SW480 (cell line): Measurements from ENCODE around the gene NEGR1.

Source experiments
- DNase-seq: peaks from one replicate; pipeline ENCODE4 v3.0.0-alpha.2; 2016; ENCODE audit warnings: low spot score

NEGR1 gene

DNA sequence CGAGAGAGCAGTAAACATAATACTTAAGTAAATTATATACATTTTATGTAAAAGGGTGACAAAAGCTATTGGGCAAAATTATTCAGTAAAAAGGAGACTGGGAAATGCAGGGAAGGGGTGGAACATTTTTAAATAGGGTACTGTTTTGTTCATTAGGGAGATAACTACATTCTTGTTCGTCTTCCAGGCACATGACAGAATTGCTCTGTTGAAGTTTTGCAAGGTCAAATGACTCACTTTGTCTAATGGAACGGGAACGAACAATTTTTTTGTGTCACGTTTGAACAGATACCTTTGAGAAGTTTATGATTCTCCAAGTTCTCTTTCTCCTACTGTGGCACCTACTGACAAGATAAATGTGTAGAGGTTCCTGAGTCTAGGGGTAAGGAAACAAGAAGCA lies 819.2 kb downstream of the NEGR1 start:
- DNase-seq, result no peak

DNA sequence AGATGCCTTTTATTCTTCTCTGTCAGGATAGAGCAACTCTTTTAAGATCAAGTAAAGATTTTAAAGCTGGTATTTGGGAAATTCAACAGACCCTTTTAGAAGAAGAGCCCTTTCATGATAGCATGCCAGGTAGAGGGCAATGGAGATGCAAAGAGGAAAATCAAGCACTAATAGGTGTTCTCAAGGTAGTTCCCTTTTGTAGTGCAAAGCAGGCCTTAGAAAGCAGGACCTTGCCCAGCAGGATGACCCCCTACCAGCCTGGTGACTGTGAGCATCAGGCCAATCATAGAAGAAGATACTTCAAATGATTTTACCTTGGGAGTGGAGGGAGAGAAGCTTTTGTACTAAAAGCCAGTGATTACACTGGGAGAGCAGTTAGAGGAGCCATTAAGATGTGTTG lies 820.1 kb downstream of the NEGR1 start:
- no peak for DNase-seq

DNA sequence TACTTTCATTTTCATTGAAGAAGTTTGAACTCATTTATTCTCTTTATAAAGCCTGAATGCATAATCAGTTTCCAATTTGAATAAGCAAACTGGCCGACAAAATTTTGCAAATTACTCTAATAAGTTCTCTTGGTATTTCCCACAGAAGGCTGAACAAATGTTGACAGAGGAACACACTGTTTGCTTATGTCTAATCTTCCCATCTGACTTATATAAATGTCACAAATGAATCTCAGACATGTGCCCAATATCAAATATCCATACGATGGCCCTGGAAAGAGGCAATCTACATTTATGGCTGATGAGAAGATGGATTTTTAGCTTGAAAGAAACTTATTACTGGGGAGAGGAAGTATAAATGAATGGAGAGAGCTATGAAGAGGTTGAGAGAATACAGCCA lies 820.9 kb downstream of the NEGR1 start:
- no peak for DNase-seq

DNA sequence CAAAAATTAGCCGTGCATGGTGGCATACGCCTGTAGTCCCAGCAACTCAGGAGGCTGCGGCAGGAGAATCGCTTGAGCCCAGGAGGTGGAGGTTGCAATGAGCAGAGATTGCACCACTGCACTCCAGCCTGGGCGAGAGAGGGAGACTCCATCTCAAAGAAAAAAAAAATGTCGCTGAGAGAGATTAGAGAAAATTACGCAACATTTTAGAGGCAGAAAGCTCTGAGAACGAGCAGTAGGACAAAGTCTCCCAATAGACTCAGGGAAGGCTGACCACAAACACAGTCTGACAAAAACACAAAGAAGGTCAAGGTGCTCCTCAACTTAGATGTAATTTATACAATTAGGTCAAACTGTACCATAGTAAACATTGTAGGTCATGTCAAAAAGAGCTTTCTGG lies 833.9 kb downstream of the NEGR1 start:
- DNase-seq, result no peak

DNA sequence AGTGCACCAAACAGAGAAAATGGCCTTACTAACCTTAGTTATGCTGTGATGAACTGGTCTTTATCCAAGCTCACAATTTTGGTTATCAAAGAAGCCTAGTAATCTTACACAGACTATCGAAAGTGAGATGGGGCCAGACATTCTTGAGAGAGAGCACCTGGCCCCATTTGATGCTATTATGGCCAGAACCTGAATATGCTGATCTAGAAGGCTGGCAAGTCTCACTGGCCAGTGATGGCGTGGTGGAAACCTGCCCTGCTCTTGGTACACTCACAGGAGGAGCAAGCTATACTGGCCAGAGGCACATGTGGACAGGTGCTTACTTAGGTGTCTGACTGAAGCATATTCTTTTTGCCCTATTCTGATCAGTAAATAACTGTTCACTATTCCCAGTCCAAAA lies 843.7 kb downstream of the NEGR1 start:
- DNase-seq, result no peak

DNA sequence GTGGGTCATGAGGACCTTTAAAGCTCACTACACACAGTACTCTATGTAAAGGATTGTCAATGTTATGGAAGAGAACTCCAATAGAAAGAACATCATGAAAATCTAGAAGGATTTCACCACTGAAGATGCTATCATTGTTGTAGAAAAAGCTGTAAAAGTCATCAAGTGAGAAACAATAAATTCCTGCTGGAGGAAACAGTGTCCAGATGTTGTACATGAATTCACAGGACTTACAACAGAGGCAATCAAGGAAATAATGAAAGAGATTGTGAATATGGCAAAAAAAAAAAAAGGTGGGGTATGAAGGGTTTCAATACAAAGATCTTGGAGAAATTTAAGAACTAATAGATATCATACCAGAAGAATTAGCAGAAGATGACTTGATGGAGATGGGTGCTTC lies 846.4 kb downstream of the NEGR1 start:
- DNase-seq, result no peak

DNA sequence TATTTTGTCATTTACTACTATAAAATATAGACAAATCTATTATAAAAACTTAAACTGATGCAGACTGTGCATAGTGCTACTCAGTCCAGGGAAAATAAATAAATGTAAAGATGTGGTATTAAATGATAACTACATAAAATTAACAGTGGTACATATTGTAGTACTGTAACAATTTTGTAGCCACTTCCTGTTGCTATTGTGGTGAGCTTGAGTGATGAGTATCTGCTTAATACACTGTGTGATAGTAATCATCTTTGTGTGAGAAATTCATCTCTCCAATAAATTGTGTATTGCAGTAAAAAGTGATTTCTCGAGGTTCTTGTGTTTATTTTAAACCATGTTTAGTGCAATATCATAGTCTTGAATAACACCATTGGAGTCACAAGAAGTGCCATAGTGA lies 848.1 kb downstream of the NEGR1 start:
- DNase-seq, result no peak

DNA sequence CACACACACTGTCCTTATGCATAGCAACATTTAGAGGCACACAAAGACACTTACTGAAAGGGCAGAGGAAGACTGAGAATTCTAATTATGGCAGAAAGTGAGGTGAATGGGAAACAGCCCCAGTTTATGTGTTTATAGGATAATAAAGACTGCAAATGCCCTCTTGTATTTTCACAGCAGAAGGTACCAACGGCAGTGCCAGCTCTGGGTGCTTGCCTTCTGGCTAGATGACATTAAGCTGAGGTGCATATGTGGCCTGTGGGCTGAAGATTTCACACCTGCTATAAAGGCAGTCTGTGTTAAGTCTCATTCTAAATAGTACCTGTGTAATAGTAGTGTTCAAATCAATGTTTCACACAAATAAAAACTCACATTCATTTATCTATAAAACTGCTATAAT lies 854.3 kb downstream of the NEGR1 start:
- no peak for DNase-seq

DNA sequence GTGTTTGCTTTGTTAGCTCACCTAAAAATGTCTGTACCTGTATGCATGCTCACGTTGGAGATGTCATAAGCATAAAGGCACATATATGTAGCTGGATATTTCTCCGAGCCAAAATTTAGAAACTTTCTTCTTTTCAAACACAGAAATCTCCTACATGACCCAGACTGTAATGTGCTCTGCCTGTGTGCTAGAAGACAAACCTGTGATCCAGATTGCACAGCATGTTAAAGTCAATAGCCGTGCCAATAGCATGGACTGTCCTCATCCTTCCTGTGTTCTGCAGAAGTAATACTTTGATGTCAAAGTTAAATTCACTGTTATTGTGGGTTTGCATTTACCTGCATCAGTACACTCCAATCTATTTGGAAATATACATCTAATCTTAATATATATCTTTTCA lies 855.3 kb downstream of the NEGR1 start:
- DNase-seq, result no peak

DNA sequence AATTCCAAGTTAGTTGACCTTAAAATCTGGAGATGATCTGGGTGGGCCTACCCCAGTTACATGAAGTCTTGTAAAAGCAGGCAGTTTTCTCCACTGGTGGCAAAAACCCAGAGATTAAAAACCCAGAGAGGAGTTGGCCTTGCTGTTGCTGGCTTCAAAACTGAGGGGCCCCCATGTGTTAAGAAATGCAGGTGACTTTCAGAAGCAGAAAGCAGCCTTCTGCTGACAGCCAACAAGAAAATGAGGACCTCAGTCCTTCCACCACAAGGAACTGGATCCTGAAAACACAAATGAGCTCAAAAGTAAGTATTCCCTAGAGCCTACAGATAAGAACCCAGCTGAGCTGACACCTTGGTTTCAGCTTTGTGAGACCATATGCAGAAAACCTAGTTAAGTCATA lies 857.8 kb downstream of the NEGR1 start:
- no peak for DNase-seq

DNA sequence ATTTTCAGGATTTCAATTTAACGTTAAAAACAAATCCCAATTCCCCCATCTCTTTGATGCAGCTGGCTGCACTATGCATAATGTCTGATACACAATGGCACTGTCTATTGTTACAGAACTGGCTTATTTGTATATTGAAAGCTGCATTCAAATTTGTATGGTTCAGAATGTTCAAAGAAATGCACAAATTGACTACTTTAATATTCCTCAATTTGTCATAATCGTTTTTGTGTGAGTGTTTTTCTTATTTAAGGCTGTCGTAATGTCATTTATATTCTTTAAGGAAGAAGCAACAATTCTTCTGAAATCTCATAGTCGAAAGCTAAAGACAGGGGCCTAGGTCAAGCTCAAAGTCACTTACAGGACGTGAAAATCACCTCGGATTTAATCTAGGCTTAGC lies 860.1 kb downstream of the NEGR1 start:
- DNase-seq, result no peak

DNA sequence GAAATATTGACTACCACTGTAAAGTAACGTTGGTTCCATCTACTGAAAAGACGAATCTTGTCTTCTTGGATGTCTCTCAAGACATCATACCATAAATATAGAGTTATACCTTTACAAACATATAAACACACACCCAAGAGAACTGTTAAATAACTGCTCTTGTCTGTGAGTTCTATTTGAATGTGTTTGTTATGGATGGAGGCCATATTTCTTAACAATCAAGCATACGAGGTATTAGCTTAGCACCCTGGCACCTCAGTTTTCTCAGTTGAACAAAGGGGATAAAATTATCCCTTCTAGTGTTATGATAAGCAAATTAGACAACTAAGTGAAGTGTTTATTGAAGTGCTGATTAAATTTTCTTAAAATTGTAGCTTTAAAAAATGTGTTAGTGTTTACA lies 864.9 kb downstream of the NEGR1 start:
- no peak for DNase-seq

DNA sequence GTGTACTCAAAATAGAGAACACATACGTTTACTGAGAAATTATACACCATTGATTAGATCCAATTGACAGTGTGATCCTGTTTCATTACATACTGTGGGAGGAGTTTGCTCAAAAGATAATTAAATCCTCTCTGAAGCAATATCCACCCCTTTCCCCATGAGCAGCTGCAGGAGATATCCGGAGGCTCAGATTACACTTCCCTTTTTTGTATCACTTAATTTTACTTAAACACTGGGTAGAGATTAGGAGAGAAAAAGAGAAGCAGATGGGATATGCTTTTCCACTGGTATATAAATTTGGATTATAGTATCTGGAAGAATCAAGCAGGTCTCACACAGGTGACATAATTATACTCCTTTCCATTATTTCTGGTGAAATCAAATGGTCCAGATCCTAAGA lies 868.2 kb downstream of the NEGR1 start:
- DNase-seq, result no peak

DNA sequence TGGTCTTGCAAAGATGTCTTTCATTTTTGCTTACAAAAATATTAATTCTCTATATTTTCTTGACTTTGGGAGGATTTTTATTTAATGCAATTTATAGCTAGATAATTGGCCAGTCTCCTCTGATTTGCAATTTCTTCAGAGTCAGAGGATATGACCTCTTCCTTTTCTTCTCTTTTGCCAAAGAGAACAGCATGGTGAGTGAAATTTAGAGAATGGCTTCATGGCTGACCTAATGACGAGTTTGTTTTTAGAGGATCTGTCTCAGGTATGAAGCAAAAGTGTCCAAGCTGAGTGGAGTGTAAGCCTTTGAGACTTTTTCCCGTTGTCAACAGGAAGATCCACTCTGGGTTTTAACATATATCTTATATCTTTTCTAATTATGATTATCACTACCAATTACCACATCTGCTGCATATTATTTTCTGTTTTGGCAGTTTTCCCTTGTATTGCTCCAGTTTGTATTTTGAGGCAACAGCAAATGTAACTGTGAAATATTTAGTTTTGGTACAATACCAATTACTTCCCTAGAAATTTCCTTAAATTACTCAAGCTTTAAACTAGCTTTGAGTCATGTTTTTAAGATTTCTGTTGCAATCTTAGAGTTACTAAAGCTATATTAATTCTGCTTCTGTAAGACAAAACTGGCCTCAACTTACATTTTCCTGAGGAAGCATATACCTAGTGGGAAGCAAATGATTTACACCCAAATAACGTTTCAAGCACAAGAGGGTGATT lies 868.7 kb downstream of the NEGR1 start:
- DNase-seq, result no peak

DNA sequence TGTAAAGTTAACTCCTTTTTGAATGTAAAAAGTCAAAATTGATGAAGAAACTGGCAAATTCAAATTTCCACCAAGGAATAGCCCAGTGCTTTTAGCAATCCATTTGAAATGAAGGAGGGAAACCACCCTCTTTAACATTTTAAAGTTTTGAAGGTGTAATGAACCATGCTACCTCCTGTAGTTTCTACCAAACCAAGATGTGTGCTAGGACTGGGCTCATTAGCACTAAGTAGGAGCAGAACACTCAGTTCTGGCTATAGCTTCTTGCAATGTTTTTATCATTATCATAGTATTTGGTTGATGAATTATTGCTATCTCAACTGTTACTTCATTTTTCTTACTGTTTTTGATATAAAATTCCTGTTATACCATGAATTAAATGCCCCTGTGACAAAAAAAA lies 882.3 kb downstream of the NEGR1 start:
- no peak for DNase-seq

DNA sequence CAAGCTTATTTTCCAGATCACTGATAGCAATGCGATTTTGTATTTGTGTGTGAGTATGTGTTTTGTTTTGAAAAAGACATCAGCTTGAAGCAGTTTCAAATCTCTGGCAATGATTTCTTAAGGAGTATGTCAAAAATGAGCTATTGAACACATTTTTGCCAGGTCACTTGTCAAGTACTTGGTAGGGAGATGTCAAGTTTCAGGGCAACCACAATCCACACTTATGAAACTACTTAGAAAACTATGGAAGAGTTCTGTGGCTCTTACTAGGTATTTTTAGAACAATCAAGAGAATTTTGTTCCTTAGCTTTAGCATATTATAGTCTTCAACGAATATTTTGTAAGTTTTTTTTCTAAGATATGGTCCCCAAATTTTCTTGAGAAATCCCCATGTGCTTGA lies 882.7 kb downstream of the NEGR1 start:
- DNase-seq, result no peak

DNA sequence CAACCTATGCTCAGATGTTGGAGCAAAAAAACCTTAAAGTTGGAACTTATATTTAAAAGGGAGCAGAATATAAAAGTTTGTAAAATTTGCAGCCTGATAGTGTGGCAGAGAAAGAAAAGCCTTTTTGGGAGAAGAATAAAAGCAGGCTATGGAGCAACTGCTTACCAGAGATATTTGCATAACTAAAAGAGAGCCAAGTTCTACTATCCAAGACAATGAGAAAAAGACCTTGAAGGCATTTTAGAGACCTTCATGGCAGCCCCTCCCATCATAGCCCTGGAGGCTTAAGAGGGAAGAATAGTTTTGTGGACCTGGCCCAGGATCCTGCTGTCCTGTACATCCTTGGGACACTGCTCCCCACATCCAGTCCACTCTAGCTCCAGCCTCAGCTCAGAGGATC lies 889.0 kb downstream of the NEGR1 start:
- no peak for DNase-seq

DNA sequence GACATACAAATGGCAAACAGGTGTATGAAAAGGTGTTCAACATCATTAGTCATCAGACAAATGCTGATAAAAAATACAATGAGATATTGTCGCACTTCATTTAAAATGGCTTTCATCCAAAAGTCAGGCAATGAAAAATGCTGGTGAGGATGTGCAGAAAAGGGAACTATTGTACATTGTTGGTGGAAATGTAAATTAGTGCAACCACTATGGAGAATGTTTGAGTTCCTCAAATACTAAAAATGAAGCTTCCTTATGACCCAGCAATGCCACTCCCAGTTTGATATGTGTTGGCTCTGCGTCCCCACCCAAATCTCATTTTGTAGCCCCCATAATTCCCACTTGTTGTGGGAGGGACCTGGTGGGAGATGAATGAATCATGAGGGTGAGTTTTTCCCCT lies 891.8 kb downstream of the NEGR1 start:
- no peak for DNase-seq

DNA sequence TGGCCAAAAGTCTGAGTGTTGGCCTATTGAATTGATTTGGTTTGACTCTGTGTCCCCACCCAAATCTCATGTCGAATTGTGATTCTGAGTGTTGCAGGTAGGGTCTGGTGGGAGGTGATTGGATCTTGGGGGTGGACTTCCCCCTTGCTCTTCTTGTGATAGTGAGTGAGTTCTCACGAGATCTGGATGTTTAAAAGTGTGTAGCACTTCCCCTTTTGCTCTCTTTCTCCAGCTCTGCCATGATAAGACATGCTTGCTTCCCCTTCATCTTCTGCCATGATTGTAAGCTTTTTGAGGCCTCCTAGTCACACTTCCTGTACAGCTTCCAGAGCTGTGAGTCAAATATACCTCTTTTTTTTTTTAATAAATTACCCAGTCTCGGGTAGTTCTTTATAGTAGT lies 904.5 kb downstream of the NEGR1 start:
- DNase-seq, result no peak

DNA sequence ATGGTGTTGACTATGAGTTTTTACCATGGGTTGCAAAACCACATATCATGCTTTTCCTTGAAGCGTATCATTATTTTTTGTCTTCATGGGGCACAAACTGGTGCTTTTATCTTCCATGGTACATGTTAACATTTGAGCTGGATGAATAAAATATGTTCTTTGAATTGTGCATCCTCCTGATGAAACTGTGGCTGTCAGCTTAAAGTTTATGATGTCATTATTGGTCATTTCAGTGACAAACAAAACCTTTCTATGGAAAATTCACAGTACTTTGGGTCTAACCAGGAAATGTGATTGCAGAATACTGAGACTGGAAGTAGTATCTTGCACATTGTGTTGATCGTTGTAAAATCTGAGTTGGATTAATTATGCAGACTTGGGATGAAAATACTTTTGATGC lies 909.8 kb downstream of the NEGR1 start:
- no peak for DNase-seq

DNA sequence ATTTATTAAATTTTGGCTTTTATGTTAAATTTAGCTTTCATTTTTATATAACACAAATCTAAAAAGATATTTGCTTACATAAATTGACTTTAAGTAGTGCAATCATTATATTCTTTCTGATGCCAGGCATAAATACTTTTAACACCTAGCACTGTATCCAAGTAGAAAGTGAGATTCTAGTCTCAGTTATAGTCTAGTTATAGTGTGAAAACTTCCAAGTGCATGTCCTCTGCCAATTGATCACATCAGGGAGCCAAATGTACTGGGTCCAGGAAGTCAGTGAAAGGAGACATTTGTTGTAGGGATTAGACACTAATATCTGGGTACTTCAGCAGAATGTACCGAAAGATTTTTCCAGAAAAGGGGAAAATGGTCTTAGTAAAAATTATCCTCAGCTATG lies 910.8 kb downstream of the NEGR1 start:
- no peak for DNase-seq

DNA sequence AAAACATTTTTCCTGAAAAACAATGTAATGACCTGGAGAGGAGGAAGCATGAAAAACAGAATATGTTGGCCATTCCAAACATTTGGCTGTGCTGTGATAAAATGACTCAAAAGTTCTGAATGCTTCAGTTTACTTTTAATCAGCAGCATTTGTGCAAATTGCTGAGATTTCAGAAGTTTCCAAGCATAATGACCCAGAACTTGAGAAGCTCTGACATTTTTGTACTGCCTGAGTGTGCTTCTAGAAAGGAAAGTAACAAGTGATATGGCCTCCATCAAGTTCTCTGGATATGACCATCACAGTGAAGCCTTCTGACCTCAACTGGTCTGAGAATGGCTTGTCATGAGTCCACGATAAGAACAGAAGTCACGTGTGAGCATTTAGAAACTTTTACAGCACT lies 918.1 kb downstream of the NEGR1 start:
- no peak for DNase-seq

DNA sequence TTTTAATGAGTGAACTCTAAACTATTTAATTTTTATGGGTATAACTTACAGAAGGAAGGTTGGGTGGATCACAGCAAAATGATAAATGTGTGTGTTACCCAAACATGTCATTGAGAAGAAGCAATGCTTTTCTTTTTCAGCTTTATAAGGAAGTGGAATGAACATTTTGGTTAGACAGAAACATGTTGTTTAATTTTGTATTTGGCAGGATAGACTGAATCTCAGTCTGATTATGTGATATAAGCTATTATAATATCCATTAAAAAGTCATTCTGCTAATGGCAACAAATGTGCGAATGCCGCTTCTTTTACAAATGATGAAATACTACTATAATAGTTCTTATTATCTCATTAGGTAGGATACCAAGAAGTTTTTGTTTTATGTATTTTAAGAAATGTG lies 919.6 kb downstream of the NEGR1 start:
- DNase-seq, result no peak

DNA sequence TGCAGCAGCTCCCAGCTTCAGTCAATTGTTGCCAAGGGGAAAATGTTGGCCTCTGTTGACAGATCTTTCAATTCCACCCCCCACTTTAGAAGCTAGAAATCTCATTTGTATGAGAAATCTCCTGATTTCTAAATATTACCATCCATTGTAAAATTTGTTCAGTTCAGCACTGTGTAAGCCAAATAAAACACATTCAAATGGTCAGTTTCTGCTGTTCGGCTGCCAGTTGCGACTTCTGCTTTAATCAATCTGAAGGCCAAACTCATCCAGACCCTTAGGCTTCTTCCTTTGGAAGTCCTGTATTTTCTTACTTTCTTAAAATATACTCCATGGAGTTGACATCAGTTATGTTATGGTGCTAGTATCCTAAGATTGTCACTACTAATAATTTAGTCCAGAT lies 920.3 kb downstream of the NEGR1 start:
- DNase-seq, result no peak

DNA sequence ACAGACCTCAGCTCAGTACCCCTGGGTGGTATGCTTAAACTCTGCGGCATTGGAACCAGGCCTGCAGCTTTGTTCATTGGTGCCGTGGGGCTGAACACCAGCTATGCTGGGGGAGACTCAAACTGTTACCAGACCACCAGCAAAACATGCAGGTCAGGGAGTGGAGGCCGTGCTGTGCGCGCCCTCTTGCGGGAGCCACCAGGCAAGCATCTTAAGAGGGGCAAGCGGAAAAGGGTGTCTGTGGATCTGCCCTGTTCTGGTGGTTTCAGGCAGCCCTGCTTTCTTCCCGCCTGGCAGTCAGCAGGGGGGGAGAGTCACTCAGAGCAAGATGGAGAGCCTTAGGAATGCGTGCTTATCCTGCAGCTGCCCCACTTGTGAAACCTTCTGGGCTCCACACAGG lies 924.6 kb downstream of the NEGR1 start:
- no peak for DNase-seq
